B cell (primary cell): Measurements from ENCODE around the gene DUSP7. TPM values are rescaled to one million over a fixed set of nuclear protein-coding genes. Genes with fewer than 3 reads are reported as not detected.

Experiments
- ATAC-seq: fragments of 200-7000 bp; cut with Tn5 transposase; one replicate; pipeline ENCODE4 v1.10.0; 2021; ENCODE audit warnings: low read depth, mild to moderate bottlenecking, moderate number of reproducible peaks, moderate library complexity
- CTCF ChIA-PET: fragments of 350-600 bp; sonication (Branson Sonifier 250); formaldehyde crosslinking; loops from one replicate; lab custom pipeline; 2021; ENCODE audit warnings: antibody characterized with exemption, inconsistent platforms; lab: Charles Lee
- POLR2A ChIA-PET: fragments of 350-600 bp; sonication (Branson Sonifier 250); formaldehyde crosslinking; loops from one replicate; lab custom pipeline; 2021; ENCODE audit warnings: antibody characterized with exemption; lab: Charles Lee
- DNase-seq: peaks from one replicate; pipeline ENCODE4 v3.0.0; 2013
- H2AFZ ChIP-seq: 2 replicates; pipeline ENCODE4 v1.6.1; 2012; ENCODE audit warnings: mild to moderate bottlenecking, low read depth, low read length; ENCODE audit not compliant: insufficient read depth, poor library complexity, severe bottlenecking
- H3K27ac ChIP-seq, 2 donors: 1 replicate in 1 of 2; 2 replicates in 1 of 2; pipeline ENCODE4 v1.5.1; 2012 to 2013; ENCODE audit warnings: low read length in 2 of 2, mild to moderate bottlenecking in 2 of 2, moderate library complexity in 1 of 2
- H3K27me3 ChIP-seq, 4 experiments: fragments of 200-600 bp in 1 of 4; sonication (generic) in 1 of 4; replicated peaks in 1 of 4; 1 replicate in 2 of 4; 2 replicates in 2 of 4; pipeline versions ENCODE4 v1.6.1 to v1.7.0; 2013 to 2016; ENCODE audit warnings: low read length in 3 of 4, mild to moderate bottlenecking in 2 of 4, mixed read lengths in 1 of 4, moderate library complexity in 1 of 4; ENCODE audit not compliant: insufficient read depth in 4 of 4, control insufficient read depth in 3 of 4; ENCODE audit errors: control extremely low read depth in 1 of 4
- H3K36me3 ChIP-seq, 2 experiments: replicated peaks in 1 of 2; 1 replicate in 1 of 2; 2 replicates in 1 of 2; pipeline versions ENCODE4 v1.6.1 to v1.7.1; 2013; ENCODE audit warnings: low read length in 1 of 2; ENCODE audit not compliant: insufficient read depth in 2 of 2, control insufficient read depth in 1 of 2; ENCODE audit errors: control extremely low read depth in 1 of 2, extremely low read depth in 1 of 2
- H3K4me1 ChIP-seq, 2 donors: fragments of 200-600 bp in 1 of 2; sonication (generic) in 1 of 2; 1 replicate in 1 of 2; 2 replicates in 1 of 2; pipeline versions ENCODE4 v1.5.1 to v1.6.1; 2013 to 2017; ENCODE audit warnings: low read length in 2 of 2; ENCODE audit not compliant: control insufficient read depth in 2 of 2, insufficient read depth in 2 of 2
- H3K4me2 ChIP-seq: replicated peaks from 2 replicates; pipeline ENCODE3; 2012; ENCODE audit warnings: mild to moderate bottlenecking, low read depth, low read length; ENCODE audit not compliant: poor library complexity, severe bottlenecking
- H3K4me3 ChIP-seq, 5 experiments: fragments of 200-600 bp in 1 of 5; sonication (generic) in 1 of 5; 1 replicate in 3 of 5; 2 replicates in 2 of 5; pipeline versions ENCODE4 v1.5.1 to v1.7.0; 2011 to 2016; ENCODE audit warnings: low read length in 4 of 5, mild to moderate bottlenecking in 4 of 5, low read depth in 2 of 5, control low read depth in 1 of 5, moderate library complexity in 1 of 5; ENCODE audit not compliant: insufficient read depth in 1 of 5; ENCODE audit errors: control extremely low read depth in 1 of 5, extremely low read depth in 1 of 5
- H3K79me2 ChIP-seq: fragments of 200-600 bp; sonication (generic); one replicate; pipeline ENCODE4 v1.6.0; 2016; ENCODE audit warnings: low read length; ENCODE audit not compliant: control insufficient read depth, insufficient read depth
- H3K9ac ChIP-seq: fragments of 200-600 bp; sonication (generic); 2 replicates; pipeline ENCODE4 v1.6.1; 2017; ENCODE audit warnings: mild to moderate bottlenecking, low read length, moderate library complexity
- H3K9me3 ChIP-seq, 3 donors: one replicate each; pipeline versions ENCODE4 v1.6.1 to v1.7.1; 2013; ENCODE audit warnings: low read length in 2 of 3; ENCODE audit not compliant: control insufficient read depth in 2 of 3, insufficient read depth in 1 of 3; ENCODE audit errors: control extremely low read depth in 1 of 3
- H4K20me1 ChIP-seq: 2 replicates; pipeline ENCODE4 v1.6.0; 2012; ENCODE audit warnings: mild to moderate bottlenecking, low read length; ENCODE audit not compliant: insufficient read depth, control insufficient read depth, poor library complexity, severe bottlenecking
- H3K27ac Mint-ChIP-seq: one replicate; pipeline ENCODE4 v1.8.0; 2021; ENCODE audit warnings: mixed read lengths
- H3K27me3 Mint-ChIP-seq: one replicate; pipeline ENCODE4 v1.8.0; 2021; ENCODE audit warnings: mixed read lengths
- H3K4me1 Mint-ChIP-seq: one replicate; pipeline ENCODE4 v1.8.0; 2021; ENCODE audit warnings: mixed read lengths
- H3K4me3 Mint-ChIP-seq: one replicate; pipeline ENCODE4 v1.8.0; 2021; ENCODE audit warnings: mixed read lengths
- H3K9me3 Mint-ChIP-seq: one replicate; pipeline ENCODE4 v1.8.0; 2022; ENCODE audit warnings: mixed read lengths; ENCODE audit not compliant: insufficient read depth
- EZH2 ChIP-seq: IDR thresholded peaks from 2 replicates; pipeline ENCODE4 v1.6.1; 2012; ENCODE audit warnings: borderline replicate concordance, low read depth, mild to moderate bottlenecking, moderate library complexity, low read length; ENCODE audit not compliant: insufficient read depth, poor library complexity, severe bottlenecking
- WGBS: methylation state at CpG from one replicate; pipeline ENCODE4 v1.1.5; 2013; ENCODE audit warnings: missing lambda C conversion rate; ENCODE audit not compliant: insufficient coverage; 5-methylcytosine and 5-hydroxymethylcytosine counted together
- intact Hi-C: fragments of 100-400 bp; cut with micrococcal nuclease; formaldehyde crosslinking; loops from one replicate; pipeline ENCODE4 v1.10.0; 2022
- polyA plus RNA-seq: library from polyadenylated mRNA; depleted of rRNA; stranded (reverse); fragments of >200 nt; gene quantifications from 2 replicates; pipeline ENCODE4 v1.2.3, GENCODE V29; 2012
- total RNA-seq, 2 donors: library from RNA; stranded (reverse); fragments of 120-200 nt in 1 of 2; gene quantifications; 1 replicate in 1 of 2; 2 replicates in 1 of 2; pipeline versions ENCODE4 v1.2.3 to v1.2.4, GENCODE V29; 2013 to 2022
- TF ChIP-seq, protein P1 (sequence below): fragments of 200-600 bp; IDR thresholded peaks from one replicate; pipeline ENCODE4 v1.8.0; 2022; ENCODE audit warnings: antibody characterized with exemption, mild to moderate bottlenecking

The DUSP7 gene
- total and polyA plus RNA-seq, 2 donors (not counting 1 experiment from before 2014, with no cell fraction given): 5.1 to 6.9 TPM

DNA sequence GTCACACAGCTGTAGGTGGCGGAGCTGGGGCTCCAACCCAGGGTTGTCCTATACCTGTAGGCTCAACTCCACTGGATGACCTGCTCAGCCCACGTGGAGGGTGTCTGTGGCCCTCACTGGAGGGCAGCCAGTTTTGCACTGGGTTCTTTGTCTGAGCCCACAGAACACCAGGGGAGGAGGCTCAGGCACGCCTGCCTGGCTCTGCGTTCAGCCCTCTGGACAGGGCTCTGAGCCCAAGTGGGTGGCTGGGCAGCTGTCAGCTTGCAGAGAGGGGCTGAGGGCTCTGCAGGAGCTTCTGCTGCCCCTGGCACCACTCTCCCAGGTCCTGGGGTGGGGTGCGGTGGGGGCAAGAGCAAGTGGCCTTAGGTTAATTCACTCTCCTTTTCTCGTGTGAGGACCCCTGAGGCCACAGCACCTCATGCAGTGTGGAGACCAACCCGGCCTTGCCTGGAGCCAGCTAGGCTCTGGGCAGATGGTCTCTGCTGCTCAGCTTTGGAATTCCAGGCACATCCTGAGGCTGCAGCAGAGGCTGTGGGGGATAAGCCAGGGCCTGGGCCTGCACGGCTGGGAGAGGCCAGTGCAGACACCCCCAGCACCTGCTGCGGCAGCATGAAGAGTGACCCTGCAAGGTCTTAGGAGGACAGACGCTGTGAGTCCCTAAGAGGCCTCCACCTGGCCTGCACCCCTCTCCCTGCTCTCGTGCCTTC lies 23.5 kb downstream of the DUSP7 start:
- Histone ChIP-seq H3K4me1 (peaks cover 0 to 10% of the 10 kb centered on the region in 2 donors), H3K4me3 (no peak overlapping the region), H3K79me2 (no peaks in the 10 kb centered on the region), H3K36me3 (no peaks in the 10 kb centered on the region), H3K27me3 (no peaks in the 10 kb centered on the region), H3K9ac (no peak overlapping the region), H3K4me2 (no peak overlapping the region), H2AFZ (no peak overlapping the region), H3K9me3 (no peaks in the 10 kb centered on the region), H3K27ac (no peak overlapping the region), H4K20me1 (no peaks in the 10 kb centered on the region)
- no peaks in the 10 kb centered on the region for H3K27me3 Mint-ChIP-seq
- TF ChIP-seq, protein P1, sequence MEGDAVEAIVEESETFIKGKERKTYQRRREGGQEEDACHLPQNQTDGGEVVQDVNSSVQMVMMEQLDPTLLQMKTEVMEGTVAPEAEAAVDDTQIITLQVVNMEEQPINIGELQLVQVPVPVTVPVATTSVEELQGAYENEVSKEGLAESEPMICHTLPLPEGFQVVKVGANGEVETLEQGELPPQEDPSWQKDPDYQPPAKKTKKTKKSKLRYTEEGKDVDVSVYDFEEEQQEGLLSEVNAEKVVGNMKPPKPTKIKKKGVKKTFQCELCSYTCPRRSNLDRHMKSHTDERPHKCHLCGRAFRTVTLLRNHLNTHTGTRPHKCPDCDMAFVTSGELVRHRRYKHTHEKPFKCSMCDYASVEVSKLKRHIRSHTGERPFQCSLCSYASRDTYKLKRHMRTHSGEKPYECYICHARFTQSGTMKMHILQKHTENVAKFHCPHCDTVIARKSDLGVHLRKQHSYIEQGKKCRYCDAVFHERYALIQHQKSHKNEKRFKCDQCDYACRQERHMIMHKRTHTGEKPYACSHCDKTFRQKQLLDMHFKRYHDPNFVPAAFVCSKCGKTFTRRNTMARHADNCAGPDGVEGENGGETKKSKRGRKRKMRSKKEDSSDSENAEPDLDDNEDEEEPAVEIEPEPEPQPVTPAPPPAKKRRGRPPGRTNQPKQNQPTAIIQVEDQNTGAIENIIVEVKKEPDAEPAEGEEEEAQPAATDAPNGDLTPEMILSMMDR: no peak
- no peak for TF ChIP-seq EZH2
- no peaks in the 10 kb centered on the region for H3K9me3 Mint-ChIP-seq
- DNase-seq (no peak), ATAC-seq (no peak)
- WGBS: 95% methylated on average over 11 of the region's 11 CpGs
- ChIA-PET POLR2A (no interaction called here), CTCF (interaction anchor here (1.3 kb wide), 1 partner anchor 31 kb away, joined by 3 read pairs; no protein-coding TSS in a partner anchor)
- no peak overlapping the region for H3K27ac Mint-ChIP-seq
- H3K4me3 Mint-ChIP-seq: no peak overlapping the region
- H3K4me1 Mint-ChIP-seq: peaks cover 5% of the 10 kb centered on the region
- intact Hi-C loops: no loop called here

DNA sequence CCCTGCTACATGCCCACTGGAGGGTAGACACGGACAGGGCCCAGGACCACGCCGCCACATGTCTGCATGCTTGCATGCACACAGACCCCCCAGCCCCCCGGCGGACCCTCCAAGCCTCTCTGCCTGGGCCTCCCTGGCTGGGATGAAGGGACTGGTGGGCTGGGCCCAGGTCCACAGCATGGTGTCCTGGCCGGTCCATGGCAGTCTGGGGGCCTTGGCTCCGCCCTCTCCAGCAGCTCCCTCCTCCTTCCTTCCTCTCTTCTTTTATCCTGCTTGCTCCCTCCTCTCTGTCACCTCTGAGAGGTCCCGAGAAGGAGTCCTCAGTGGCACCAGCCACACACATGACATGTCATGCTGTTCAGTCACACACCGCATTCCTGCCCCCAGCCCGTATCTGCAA lies 24.5 kb downstream of the DUSP7 start:
- ChIA-PET POLR2A (no interaction called here), CTCF (no interaction called here)
- WGBS: 91% methylated on average over 10 of the region's 10 CpGs

More for the DNA sequence above, 24.5 kb downstream of the DUSP7 start:
- Histone ChIP-seq H3K79me2 (no peaks in the 10 kb centered on the region), H3K36me3 (no peaks in the 10 kb centered on the region), H3K27ac (no peak overlapping the region), H4K20me1 (no peaks in the 10 kb centered on the region), H3K4me2 (no peak overlapping the region), H3K27me3 (no peaks in the 10 kb centered on the region), H2AFZ (no peak overlapping the region), H3K9ac (no peak overlapping the region), H3K9me3 (no peaks in the 10 kb centered on the region), H3K4me3 (no peak overlapping the region), H3K4me1 (peaks cover 0 to 10% of the 10 kb centered on the region in 2 donors)
- DNase-seq: no peak
- peaks cover 5% of the 10 kb centered on the region for H3K4me1 Mint-ChIP-seq
- TF ChIP-seq, protein P1: no peak
- TF ChIP-seq EZH2: no peak
- H3K27ac Mint-ChIP-seq: no peak overlapping the region
- ATAC-seq: no peak
- H3K4me3 Mint-ChIP-seq: no peak overlapping the region
- no peaks in the 10 kb centered on the region for H3K9me3 Mint-ChIP-seq
- intact Hi-C loops: no loop called here
- no peaks in the 10 kb centered on the region for H3K27me3 Mint-ChIP-seq
